PC-9 (cell line): ENCODE measurements around the gene MYCN. TPM values are rescaled to one million over a fixed set of nuclear protein-coding genes. Genes with fewer than 3 reads are reported as not detected.

Source experiments
- BruUV-seq: library from RNA; stranded (reverse); fragments of 400-500 nt; replicated peaks from 2 replicates; lab custom pipeline; 2021; lab: Mats Ljungman, UMichigan
- CTCF ChIA-PET: fragments of 300-600 bp; sonication (Branson Sonifier 250); formaldehyde crosslinking; loops from one replicate; lab custom pipeline; 2022; ENCODE audit warnings: antibody characterized with exemption; lab: Charles Lee
- POLR2A ChIA-PET: fragments of 300-600 bp; sonication (Branson Sonifier 250); formaldehyde crosslinking; loops from one replicate; lab custom pipeline; 2022; ENCODE audit warnings: antibody characterized with exemption; ENCODE audit not compliant: unreplicated experiment; lab: Charles Lee
- DNase-seq, 2 experiments: peaks; one replicate each; pipeline versions ENCODE4 v3.0.0 to v3.0.0-alpha.2; 2015 to 2022; ENCODE audit warnings: mixed read lengths in 1 of 2
- H2AFZ ChIP-seq: fragments of 200-600 bp; sonication (generic); 2 replicates; pipeline ENCODE4 v1.8.1; 2017; ENCODE audit warnings: antibody characterized with exemption
- H3F3A ChIP-seq: fragments of 200-600 bp; sonication (generic); 2 replicates; pipeline ENCODE4 v1.8.1; 2017; ENCODE audit warnings: antibody characterized with exemption, mild to moderate bottlenecking, low read depth; ENCODE audit not compliant: insufficient read depth
- H3K27ac ChIP-seq: fragments of 200-600 bp; sonication (generic); 2 replicates; pipeline ENCODE4 v1.6.1; 2016; ENCODE audit warnings: mixed run types
- H3K27me3 ChIP-seq: fragments of 200-600 bp; sonication (generic); 2 replicates; pipeline ENCODE4 v1.6.1; 2016; ENCODE audit warnings: low read depth, mixed run types; ENCODE audit not compliant: insufficient read depth
- H3K36me3 ChIP-seq: fragments of 200-600 bp; sonication (generic); 2 replicates; pipeline ENCODE4 v1.6.1; 2016; ENCODE audit warnings: low read depth, mixed run types
- H3K4me1 ChIP-seq: fragments of 200-600 bp; sonication (generic); replicated peaks from 2 replicates; pipeline ENCODE4 v1.6.1; 2016; ENCODE audit warnings: mixed run types; ENCODE audit not compliant: insufficient read depth
- H3K4me2 ChIP-seq: fragments of 200-600 bp; sonication (generic); 2 replicates; pipeline ENCODE4 v1.6.1; 2017; ENCODE audit warnings: mixed run types
- H3K4me3 ChIP-seq: fragments of 200-600 bp; sonication (generic); 2 replicates; pipeline ENCODE4 v1.6.1; 2016; ENCODE audit warnings: mixed run types
- H3K79me2 ChIP-seq: fragments of 200-600 bp; sonication (generic); 2 replicates; pipeline ENCODE4 v1.6.1; 2017; ENCODE audit warnings: low read depth, mixed run types
- H3K9me2 ChIP-seq: fragments of 200-600 bp; sonication (generic); 2 replicates; pipeline ENCODE4 v1.8.1; 2017; ENCODE audit warnings: mild to moderate bottlenecking; ENCODE audit not compliant: insufficient read depth
- H3K9me3 ChIP-seq: fragments of 200-600 bp; sonication (generic); 2 replicates; pipeline ENCODE4 v1.8.1; 2016; ENCODE audit warnings: low read depth; ENCODE audit not compliant: insufficient read depth
- H4K20me1 ChIP-seq: fragments of 200-600 bp; sonication (generic); 2 replicates; pipeline ENCODE4 v1.8.1; 2017; ENCODE audit not compliant: insufficient read depth
- CTCF ChIP-seq: fragments of 200-600 bp; sonication (generic); conservative IDR thresholded peaks from 2 replicates; pipeline ENCODE4 v1.6.1; 2017; ENCODE audit warnings: mixed run types, antibody characterized with exemption, mild to moderate bottlenecking, moderate library complexity
- EZH2 ChIP-seq: fragments of 200-600 bp; sonication (generic); IDR thresholded peaks from 2 replicates; pipeline ENCODE4 v1.8.0; 2017; ENCODE audit warnings: antibody characterized with exemption, low read depth
- intact Hi-C: fragments of 100-400 bp; cut with micrococcal nuclease; formaldehyde crosslinking; loops from one replicate; pipeline ENCODE4 v1.10.0; 2022; ENCODE audit not compliant: unreplicated experiment
- total RNA-seq: library from RNA; stranded (reverse); gene quantifications from 2 replicates; pipeline ENCODE4 v1.2.3, GENCODE V29; 2021

MYCN gene
- total RNA-seq, 1 experiment from 2014 or later: not detected

GRCh38 chr2:15930589-15931318, 9.6 kb upstream of the MYCN start:
- H3K9me2 ChIP-seq: no peaks in the 10 kb centered on the region
- no peaks in the 10 kb centered on the region for H3F3A ChIP-seq
- no peak overlapping the region for H3K27ac ChIP-seq
- peaks cover 80% of the 10 kb centered on the region for H3K27me3 ChIP-seq
- H3K4me1 ChIP-seq: no peaks in the 10 kb centered on the region
- no peaks in the 10 kb centered on the region for H3K36me3 ChIP-seq
- ChIA-PET POLR2A (no interaction called here), CTCF (no interaction called here)
- no peak overlapping the region for H3K4me2 ChIP-seq
- peaks cover under 1% of the 10 kb centered on the region; the same call in 1 of the 2 replicates for H3K9me3 ChIP-seq
- intact Hi-C loops: loop anchor here (10.0 kb wide), 1 partner anchor 554 kb away; no protein-coding TSS in a partner anchor
- no TSS peak for BruUV-seq
- no peak overlapping the region for H2AFZ ChIP-seq
- H3K4me3 ChIP-seq: no peak overlapping the region
- H4K20me1 ChIP-seq: no peaks in the 10 kb centered on the region
- no peaks in the 10 kb centered on the region for H3K79me2 ChIP-seq
- no peak for TF ChIP-seq EZH2
- no peak for TF ChIP-seq CTCF
- no peak for DNase-seq

- Histone ChIP-seq H3K27ac (no peak overlapping the region), H3K79me2 (no peaks in the 10 kb centered on the region), H3K4me3 (no peak overlapping the region), H3K9me3 (no peaks in the 10 kb centered on the region), H3K9me2 (no peaks in the 10 kb centered on the region), H2AFZ (no peak overlapping the region), H3K4me1 (no peaks in the 10 kb centered on the region), H3K27me3 (peaks cover 76% of the 10 kb centered on the region), H3K36me3 (no peaks in the 10 kb centered on the region), H3F3A (no peaks in the 10 kb centered on the region), H4K20me1 (no peaks in the 10 kb centered on the region), H3K4me2 (no peak overlapping the region)
- TF ChIP-seq CTCF (no peak), EZH2 (no peak)
- intact Hi-C loops: loop anchor here (10.0 kb wide), 1 partner anchor 553 kb away; no protein-coding TSS in a partner anchor
- no TSS peak for BruUV-seq
- DNase-seq: no peak
- CTCF ChIA-PET: no interaction called here
- POLR2A ChIA-PET: no interaction called here
These were observed 8.9 kb upstream of the MYCN start for GRCh38 chr2:15931319-15931890.

- H4K20me1 ChIP-seq: no peaks in the 10 kb centered on the region
- TF ChIP-seq EZH2 (no peak), CTCF (no peak)
- DNase-seq: no peak
- H3K27me3 ChIP-seq: peaks cover 79% of the 10 kb centered on the region
- no peaks in the 10 kb centered on the region for H3K9me2 ChIP-seq
- H2AFZ ChIP-seq: no peak overlapping the region
- H3K36me3 ChIP-seq: no peaks in the 10 kb centered on the region
- H3K4me2 ChIP-seq: no peak overlapping the region
- H3K27ac ChIP-seq: no peak overlapping the region
- H3K79me2 ChIP-seq: no peaks in the 10 kb centered on the region
- ChIA-PET CTCF (no interaction called here), POLR2A (no interaction called here)
- H3K9me3 ChIP-seq: no peaks in the 10 kb centered on the region
- H3K4me3 ChIP-seq: no peak overlapping the region
- intact Hi-C loops: loop anchor here (10.0 kb wide), 1 partner anchor 553 kb away; no protein-coding TSS in a partner anchor
- no peaks in the 10 kb centered on the region for H3F3A ChIP-seq
- H3K4me1 ChIP-seq: no peaks in the 10 kb centered on the region
- no TSS peak for BruUV-seq
These were observed 8.4 kb upstream of the MYCN start for GRCh38 chr2:15931950-15932349.
